Natural killer cell (primary cell): ENCODE data around the gene DYNC2H1. TPM values are rescaled to one million over a fixed set of nuclear protein-coding genes. Genes with fewer than 3 reads are reported as not detected.

ENCODE experiments used
- ATAC-seq, 3 donors: fragments of 150-1000 bp in 2 of 3; fragments of 200-7000 bp in 1 of 3; cut with Tn5 transposase; 1 replicate in 1 of 3; 2 replicates in 2 of 3; pipeline ENCODE4 v1.10.0; 2021; ENCODE audit warnings: mild to moderate bottlenecking in 2 of 3, moderate library complexity in 2 of 3
- DNase-seq, 2 donors: peaks; one replicate each; pipeline versions ENCODE4 v3.0.0 to v3.0.0-alpha.2; 2013 to 2021; ENCODE audit warnings: mixed read lengths in 1 of 2
- H3K27ac ChIP-seq: one replicate; pipeline ENCODE4 v1.5.1; 2013; ENCODE audit warnings: mild to moderate bottlenecking, low read length
- H3K27me3 ChIP-seq: one replicate; pipeline ENCODE4 v1.6.1; 2013; ENCODE audit warnings: low read length; ENCODE audit not compliant: control insufficient read depth, insufficient read depth
- H3K36me3 ChIP-seq: one replicate; pipeline ENCODE4 v1.6.1; 2013; ENCODE audit warnings: low read length; ENCODE audit not compliant: control insufficient read depth, insufficient read depth
- H3K4me1 ChIP-seq: one replicate; pipeline ENCODE4 v1.6.1; 2013; ENCODE audit warnings: low read length; ENCODE audit not compliant: control insufficient read depth, insufficient read depth
- H3K4me3 ChIP-seq: one replicate; pipeline ENCODE4 v1.5.1; 2013; ENCODE audit warnings: low read length
- H3K9me3 ChIP-seq: one replicate; pipeline ENCODE4 v1.6.1; 2013; ENCODE audit warnings: low read length; ENCODE audit not compliant: control insufficient read depth, insufficient read depth
- H3K27ac Mint-ChIP-seq, 2 donors: one replicate each; pipeline ENCODE4 v1.8.0; 2022; ENCODE audit warnings: mild to moderate bottlenecking in 2 of 2, mixed read lengths in 2 of 2, moderate library complexity in 1 of 2
- H3K27me3 Mint-ChIP-seq, 2 donors: one replicate each; pipeline ENCODE4 v1.8.0; 2022; ENCODE audit warnings: low read depth in 2 of 2, mixed read lengths in 2 of 2
- H3K36me3 Mint-ChIP-seq: one replicate; pipeline ENCODE4 v1.8.0; 2022; ENCODE audit warnings: mixed read lengths
- H3K4me1 Mint-ChIP-seq, 2 donors: one replicate each; pipeline ENCODE4 v1.8.0; 2022; ENCODE audit warnings: mixed read lengths in 2 of 2
- H3K4me3 Mint-ChIP-seq: one replicate; pipeline ENCODE4 v1.8.0; 2022; ENCODE audit warnings: mild to moderate bottlenecking, moderate library complexity, mixed read lengths
- H3K9me3 Mint-ChIP-seq, 2 donors: one replicate each; pipeline ENCODE4 v1.8.0; 2022; ENCODE audit warnings: mixed read lengths in 2 of 2
- WGBS: methylation state at CpG from one replicate; pipeline ENCODE4 v1.1.7; 2013; ENCODE audit warnings: missing lambda C conversion rate; ENCODE audit not compliant: insufficient coverage; 5-methylcytosine and 5-hydroxymethylcytosine counted together
- intact Hi-C: fragments of 100-400 bp; cut with micrococcal nuclease; formaldehyde crosslinking; loops from one replicate; pipeline ENCODE4 v1.14.2; 2022
- total RNA-seq, 4 donors: library from RNA; stranded (reverse); fragments of 120-200 nt in 1 of 4; gene quantifications; one replicate each; pipeline versions ENCODE4 v1.2.3 to v1.2.4, GENCODE V29; 2013 to 2022
- TF ChIP-seq, protein P1 (sequence below): fragments of 200-600 bp; IDR thresholded peaks from one replicate; pipeline ENCODE4 v1.8.0; 2022; ENCODE audit warnings: antibody characterized with exemption

Gene DYNC2H1
- 1 to 10 TPM; 4.1 to 7.5 (median 4.4) TPM for total RNA-seq
- total RNA-seq (2013), result 10.4 TPM

DNA sequence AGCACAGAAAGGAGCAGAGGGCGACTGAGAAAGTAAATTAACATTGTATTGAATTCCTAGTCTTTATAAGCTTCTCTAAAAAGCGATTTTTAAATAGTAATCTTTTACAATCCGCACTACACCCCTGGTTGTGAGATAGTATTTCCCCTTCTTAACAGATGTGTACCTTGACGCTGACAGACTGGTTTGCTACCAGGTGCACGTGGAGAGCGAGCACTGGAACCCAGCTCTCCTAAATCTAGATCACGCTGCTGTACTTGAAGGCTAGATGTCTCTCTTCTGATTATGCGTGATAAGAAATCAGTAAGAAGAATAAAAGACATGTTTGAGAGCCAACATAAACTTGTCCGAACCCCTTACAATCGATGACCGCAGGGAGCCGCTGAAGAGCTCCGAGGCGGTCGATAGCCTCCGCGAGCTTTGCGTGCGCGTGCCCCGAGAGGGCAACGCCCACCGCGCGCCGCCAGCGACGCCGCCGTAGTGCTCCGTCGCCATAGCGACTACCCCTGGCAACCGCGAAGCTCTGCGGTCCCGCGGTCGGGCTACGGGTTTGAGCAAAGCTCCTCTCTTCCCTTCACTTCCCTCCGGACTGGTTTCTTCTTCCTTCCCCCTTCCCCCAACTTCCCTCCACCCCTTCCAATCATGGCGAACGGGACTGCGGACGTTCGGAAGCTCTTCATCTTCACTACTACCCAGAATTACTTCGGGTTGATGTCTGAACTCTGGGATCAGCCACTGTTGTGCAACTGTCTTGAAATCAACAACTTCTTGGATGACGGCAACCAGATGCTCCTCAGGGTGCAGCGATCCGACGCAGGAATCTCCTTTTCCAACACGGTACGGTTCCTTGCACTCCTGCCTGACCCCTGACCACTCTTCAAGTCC, at the start of gene DYNC2H1:
Gene DYNC2H1, plus strand, starts transcription at position 494 of the 885 bp plus-strand sequence. Its CDS starts 149 bp downstream, at position 643.
- Mint-ChIP-seq H3K27ac (peak within 1 kb of the TSS; percentile 85 to 99), H3K9me3 (no peaks in the 10 kb centered on the region), H3K4me1 (peaks cover 13 to 17% of the 10 kb centered on the region in 2 donors), H3K4me3 (peak within 1 kb of the TSS; percentile 95), H3K36me3 (no peaks in the 10 kb centered on the region), H3K27me3 (peaks cover 6 to 19% of the 10 kb centered on the region in 2 donors)
- H3K27me3 ChIP-seq, result peaks cover 10% of the 10 kb centered on the region
- peak; percentile 84 to 95 for DNase-seq
- H3K4me1 ChIP-seq, result peaks cover 11% of the 10 kb centered on the region
- under 1% methylated on average over 50 of the region's 53 CpGs for WGBS
- H3K27ac ChIP-seq, result peak within 1 kb of the TSS; percentile 58
- H3K9me3 ChIP-seq, result no peaks in the 10 kb centered on the region
- ATAC-seq, result peak; percentile 95 to 98 (median 97)
- H3K4me3 ChIP-seq, result peak within 1 kb of the TSS; percentile 56
- intact Hi-C loops, result loop anchor here (1.0 to 5.0 kb wide), 2 partner anchors 17 to 72 kb away; partner anchors contain the start of gene DCUN1D5
- TF ChIP-seq, protein P1, sequence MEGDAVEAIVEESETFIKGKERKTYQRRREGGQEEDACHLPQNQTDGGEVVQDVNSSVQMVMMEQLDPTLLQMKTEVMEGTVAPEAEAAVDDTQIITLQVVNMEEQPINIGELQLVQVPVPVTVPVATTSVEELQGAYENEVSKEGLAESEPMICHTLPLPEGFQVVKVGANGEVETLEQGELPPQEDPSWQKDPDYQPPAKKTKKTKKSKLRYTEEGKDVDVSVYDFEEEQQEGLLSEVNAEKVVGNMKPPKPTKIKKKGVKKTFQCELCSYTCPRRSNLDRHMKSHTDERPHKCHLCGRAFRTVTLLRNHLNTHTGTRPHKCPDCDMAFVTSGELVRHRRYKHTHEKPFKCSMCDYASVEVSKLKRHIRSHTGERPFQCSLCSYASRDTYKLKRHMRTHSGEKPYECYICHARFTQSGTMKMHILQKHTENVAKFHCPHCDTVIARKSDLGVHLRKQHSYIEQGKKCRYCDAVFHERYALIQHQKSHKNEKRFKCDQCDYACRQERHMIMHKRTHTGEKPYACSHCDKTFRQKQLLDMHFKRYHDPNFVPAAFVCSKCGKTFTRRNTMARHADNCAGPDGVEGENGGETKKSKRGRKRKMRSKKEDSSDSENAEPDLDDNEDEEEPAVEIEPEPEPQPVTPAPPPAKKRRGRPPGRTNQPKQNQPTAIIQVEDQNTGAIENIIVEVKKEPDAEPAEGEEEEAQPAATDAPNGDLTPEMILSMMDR, result peak; percentile 47
- no peaks in the 10 kb centered on the region for H3K36me3 ChIP-seq

- TF ChIP-seq, protein P1, result no peak
- H3K4me1 ChIP-seq, result no peaks in the 10 kb centered on the region
- no peaks in the 10 kb centered on the region for H3K27me3 ChIP-seq
- no peak overlapping the region for H3K4me3 ChIP-seq
- intact Hi-C loops, result no loop called here
- no peak overlapping the region for H3K4me3 Mint-ChIP-seq
- H3K36me3 Mint-ChIP-seq, result peaks cover 16% of the 10 kb centered on the region
- peaks cover 48% of the 10 kb centered on the region for H3K36me3 ChIP-seq
- no peaks in the 10 kb centered on the region for H3K9me3 ChIP-seq
- 100% methylated on average over 1 of the region's 1 CpG for WGBS
- peaks cover 0 to 4% of the 10 kb centered on the region in 2 donors for H3K4me1 Mint-ChIP-seq
- no peaks in the 10 kb centered on the region for H3K9me3 Mint-ChIP-seq
- H3K27ac ChIP-seq, result no peak overlapping the region
- ATAC-seq (no peak), DNase-seq (no peak)
- H3K27me3 Mint-ChIP-seq, result no peaks in the 10 kb centered on the region
- no peak overlapping the region for H3K27ac Mint-ChIP-seq
These were observed 47.6 kb upstream of the DYNC2H1 start for GRCh38 chr11:103061656-103062055.

DNA sequence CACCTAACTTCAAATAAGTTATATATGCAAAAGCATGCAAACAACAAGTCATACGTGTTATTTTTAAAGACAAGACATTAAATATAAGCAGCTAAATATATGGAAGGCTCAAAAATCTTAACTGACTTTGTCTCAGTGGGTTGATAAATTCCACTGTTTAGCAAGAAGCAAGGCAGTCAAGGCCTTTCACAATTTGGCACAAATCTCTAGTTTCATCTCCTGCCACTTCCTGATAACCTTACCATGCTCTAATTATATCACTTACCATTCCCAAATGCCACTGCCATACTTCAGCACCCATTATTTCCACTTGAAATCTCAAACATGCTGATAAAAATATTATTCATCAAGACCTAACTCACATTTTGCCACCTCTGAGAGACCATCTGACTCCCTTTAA, 42.1 kb upstream of the DYNC2H1 start:
- Histone ChIP-seq H3K4me1 (peaks cover 4% of the 10 kb centered on the region), H3K36me3 (peaks cover 27% of the 10 kb centered on the region), H3K4me3 (no peak overlapping the region), H3K27ac (no peak overlapping the region), H3K9me3 (no peaks in the 10 kb centered on the region), H3K27me3 (no peaks in the 10 kb centered on the region)
- H3K9me3 Mint-ChIP-seq, result no peaks in the 10 kb centered on the region
- H3K36me3 Mint-ChIP-seq, result peaks cover 14% of the 10 kb centered on the region
- WGBS, result 71% methylated on average over 1 of the region's 1 CpG
- DNase-seq (no peak), ATAC-seq (no peak)
- H3K4me3 Mint-ChIP-seq, result no peak overlapping the region
- H3K27ac Mint-ChIP-seq, result peak overlapping the region; percentile 0 to 3
- TF ChIP-seq, protein P1, result no peak
- intact Hi-C loops, result no loop called here
- H3K27me3 Mint-ChIP-seq, result no peaks in the 10 kb centered on the region
- peaks cover 37 to 44% of the 10 kb centered on the region in 2 donors for H3K4me1 Mint-ChIP-seq
